Measurements from ENCODE around the gene DDX51.

GRCh38 chr12:132144810-132145168 is 670 bp upstream of the DDX51 start:
- TF ChIP-seq, protein P1, sequence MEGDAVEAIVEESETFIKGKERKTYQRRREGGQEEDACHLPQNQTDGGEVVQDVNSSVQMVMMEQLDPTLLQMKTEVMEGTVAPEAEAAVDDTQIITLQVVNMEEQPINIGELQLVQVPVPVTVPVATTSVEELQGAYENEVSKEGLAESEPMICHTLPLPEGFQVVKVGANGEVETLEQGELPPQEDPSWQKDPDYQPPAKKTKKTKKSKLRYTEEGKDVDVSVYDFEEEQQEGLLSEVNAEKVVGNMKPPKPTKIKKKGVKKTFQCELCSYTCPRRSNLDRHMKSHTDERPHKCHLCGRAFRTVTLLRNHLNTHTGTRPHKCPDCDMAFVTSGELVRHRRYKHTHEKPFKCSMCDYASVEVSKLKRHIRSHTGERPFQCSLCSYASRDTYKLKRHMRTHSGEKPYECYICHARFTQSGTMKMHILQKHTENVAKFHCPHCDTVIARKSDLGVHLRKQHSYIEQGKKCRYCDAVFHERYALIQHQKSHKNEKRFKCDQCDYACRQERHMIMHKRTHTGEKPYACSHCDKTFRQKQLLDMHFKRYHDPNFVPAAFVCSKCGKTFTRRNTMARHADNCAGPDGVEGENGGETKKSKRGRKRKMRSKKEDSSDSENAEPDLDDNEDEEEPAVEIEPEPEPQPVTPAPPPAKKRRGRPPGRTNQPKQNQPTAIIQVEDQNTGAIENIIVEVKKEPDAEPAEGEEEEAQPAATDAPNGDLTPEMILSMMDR (IDR thresholded peaks at IDR 0.05; ENCODE audit: poor library complexity) = no peak
- no peak for TF ChIP-seq EZH2 (IDR thresholded peaks at IDR 0.05; ENCODE audit: borderline replicate concordance)

Measured in hepatocyte (in vitro differentiated cells).